GM21825 (cell line): ENCODE measurements around the gene MAST3.
A peak's percentile ranks its signal among the peaks of the same experiment; 100 is the strongest.

Experiments used
- ATAC-seq: cut with Tn5 transposase; IDR thresholded peaks from one replicate; pipeline ENCODE4 v1.9.1; 2021; ENCODE audit warnings: mild to moderate bottlenecking, moderate library complexity; ENCODE audit not compliant: unreplicated experiment

Gene MAST3

GRCh38 chr19:18174983-18175382, 77.4 kb downstream of the MAST3 start:
- no peak for ATAC-seq

GRCh38 chr19:18176367-18177310, 79.1 kb downstream of the MAST3 start:
- ATAC-seq, result no peak

GRCh38 chr19:18179957-18180356, 82.4 kb downstream of the MAST3 start:
- ATAC-seq, result no peak

DNA sequence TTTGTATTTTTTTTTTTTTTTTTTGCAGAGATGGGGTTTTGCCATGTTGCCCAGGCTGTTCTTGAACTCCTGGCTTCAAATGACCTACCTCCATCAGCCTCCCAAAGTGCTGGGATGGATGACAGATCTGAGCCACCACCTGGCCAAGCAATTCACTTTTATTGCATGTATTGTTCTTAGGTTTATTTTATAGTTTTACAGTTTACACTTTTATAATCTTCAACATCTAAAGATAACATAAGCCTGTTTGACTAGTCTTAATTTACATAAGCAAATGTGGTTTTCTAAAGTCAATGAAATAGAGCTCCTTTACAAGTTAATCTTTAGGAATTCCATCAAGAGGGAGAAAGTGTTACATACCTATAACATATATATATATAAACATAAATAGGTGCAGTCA, 86.0 kb downstream of the MAST3 start:
- no peak for ATAC-seq

DNA sequence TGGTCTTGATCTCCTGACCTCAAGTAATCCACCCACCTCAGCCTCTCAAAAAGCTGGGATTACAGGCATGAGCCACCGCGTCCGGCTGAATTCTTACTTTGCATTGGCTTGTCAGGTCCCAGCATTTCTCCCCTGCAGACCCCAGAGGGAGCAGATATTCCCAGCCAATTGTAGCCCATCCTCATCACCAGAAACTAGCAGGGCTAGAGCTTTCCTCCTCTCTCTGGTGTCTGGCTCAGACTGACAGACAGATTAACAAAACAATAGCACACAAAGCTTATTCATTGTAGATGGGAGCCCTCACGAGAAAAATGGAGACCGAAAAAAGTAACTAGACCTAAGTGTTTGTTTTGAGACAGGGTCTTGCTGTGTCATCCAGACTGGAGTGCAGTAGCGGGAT, 88.0 kb downstream of the MAST3 start:
- ATAC-seq, result no peak

- ATAC-seq, result no peak
Observed at GRCh38 chr19:18190278-18190677, 92.7 kb downstream of the MAST3 start.

GRCh38 chr19:18191640-18192062, 94.1 kb downstream of the MAST3 start:
- ATAC-seq, result no peak

DNA sequence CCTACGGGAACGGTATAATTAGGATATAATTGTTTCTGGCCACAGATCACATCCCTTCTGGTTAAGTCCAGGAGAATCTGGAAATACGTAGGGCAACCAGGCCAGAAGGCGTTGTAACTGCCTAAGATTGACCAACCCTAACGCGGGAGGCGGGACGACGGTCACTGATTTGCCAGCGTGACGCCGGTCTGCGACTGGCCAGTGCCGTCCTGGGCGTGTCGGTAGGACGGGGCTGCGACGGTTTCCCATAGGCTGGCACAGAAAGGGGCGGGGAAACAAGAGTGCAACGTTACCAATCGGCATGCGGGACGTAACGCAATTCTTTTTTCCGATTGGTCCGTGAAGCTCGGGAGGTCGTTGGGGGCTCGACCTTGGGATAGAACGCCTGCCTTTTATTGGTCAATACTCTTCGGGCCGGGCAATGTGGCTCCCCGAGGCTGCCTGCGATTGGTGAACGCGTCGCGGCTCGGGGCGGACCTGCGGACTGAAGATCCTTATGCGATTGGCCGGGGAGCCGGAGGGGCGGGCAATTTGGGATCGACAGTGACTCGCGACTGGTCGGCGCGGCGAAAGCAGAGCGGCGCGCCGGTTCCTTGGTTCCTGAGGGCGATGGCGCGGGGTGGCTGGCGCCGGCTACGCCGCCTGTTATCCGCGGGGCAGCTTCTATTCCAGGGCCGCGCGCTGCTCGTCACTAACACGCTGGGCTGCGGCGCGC, 95.3 kb downstream of the MAST3 start, which contains the start of gene MPV17L2:
TSS of gene MPV17L2 (plus strand) at position 546 of the 715 bp plus-strand sequence. CDS start at position 610, 64 bp downstream.
- peak; percentile 80 for ATAC-seq

- ATAC-seq, result no peak
Observed at GRCh38 chr19:18193388-18194180, 96.0 kb downstream of the MAST3 start.

- no peak for ATAC-seq
Observed at GRCh38 chr19:18194181-18194530, 96.6 kb downstream of the MAST3 start.

GRCh38 chr19:18194554-18195238, 97.1 kb downstream of the MAST3 start:
- no peak for ATAC-seq

- no peak for ATAC-seq
Observed at GRCh38 chr19:18196511-18196845, 98.9 kb downstream of the MAST3 start.

DNA sequence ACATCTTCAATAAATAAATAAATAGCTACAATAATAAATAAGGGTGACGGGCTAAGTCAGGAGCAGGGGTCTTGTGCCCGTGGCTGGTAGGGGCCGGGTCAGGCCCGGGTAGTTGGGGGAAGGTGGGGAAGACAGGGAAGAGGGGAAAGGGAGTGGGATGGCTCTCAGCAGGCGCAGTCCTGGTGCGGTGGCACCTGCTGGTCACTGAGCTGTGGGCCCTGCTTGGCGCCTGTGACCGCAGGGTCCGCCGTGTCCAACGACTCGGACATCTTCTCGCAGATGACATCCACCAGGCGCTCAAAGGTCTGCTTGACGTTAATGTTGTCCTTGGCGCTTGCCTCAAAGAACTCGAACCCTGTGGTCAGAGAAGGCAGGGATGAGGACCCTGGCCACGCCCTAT, 99.7 kb downstream of the MAST3 start:
- ATAC-seq, result no peak

- ATAC-seq, result no peak
Observed at GRCh38 chr19:18197941-18198340, 100.4 kb downstream of the MAST3 start.

GRCh38 chr19:18198374-18198773, 100.8 kb downstream of the MAST3 start:
- ATAC-seq, result no peak
